ENCODE results near the gene STX4.

GRCh38 chr16:31083081-31083480, 49.7 kb downstream of the STX4 start:
- TF ChIP-seq CTCF (IDR thresholded peaks at IDR 0.05) (no peak), POLR2AphosphoS5 (IDR thresholded peaks at IDR 0.05; ENCODE audit: low read depth, low read length) (no peak), REST (IDR thresholded peaks at IDR 0.05; ENCODE audit: insufficient read depth in 1 of 2, low read depth in 2 of 2, low read length in 1 of 2) (no peak), SIN3A (IDR thresholded peaks at IDR 0.05; ENCODE audit: borderline replicate concordance, insufficient read depth, low read depth, low read length) (no peak)

Data from Panc1 (cell line).